Panc1 (cell line): ENCODE measurements around the gene CD93. TPM values are rescaled to one million over a fixed set of nuclear protein-coding genes. Genes with fewer than 3 reads are reported as not detected.

Experiments
- ATAC-seq: fragments of 200-7000 bp; cut with Tn5 transposase; 2 replicates; pipeline ENCODE4 v1.9.1; 2020; ENCODE audit warnings: mild to moderate bottlenecking, moderate library complexity
- BruUV-seq: library from RNA; stranded (reverse); fragments of 400-500 nt; replicated peaks from 2 replicates; lab custom pipeline; 2021; lab: Mats Ljungman, UMichigan
- CTCF ChIA-PET: fragments of 300-600 bp; sonication (Branson Sonifier 250); formaldehyde crosslinking; loops from one replicate; lab custom pipeline; 2022; ENCODE audit warnings: antibody characterized with exemption; lab: Charles Lee
- POLR2A ChIA-PET: fragments of 300-600 bp; sonication (Branson Sonifier 250); formaldehyde crosslinking; loops from one replicate; lab custom pipeline; 2022; ENCODE audit warnings: antibody characterized with exemption; lab: Charles Lee
- DNase-seq: peaks from one replicate; pipeline ENCODE4 v3.0.0-alpha.2; 2010; ENCODE audit warnings: low read depth, low spot score
- H3K27ac ChIP-seq: 2 replicates; pipeline ENCODE4 v1.5.1; 2011; ENCODE audit warnings: mild to moderate bottlenecking, low read length, inconsistent platforms
- H3K27me3 ChIP-seq: fragments of 200-500 bp; sonication (Bioruptor generic); 2 replicates; pipeline ENCODE4 v1.6.0; 2014; ENCODE audit warnings: low read length, inconsistent platforms; ENCODE audit not compliant: control insufficient read depth, insufficient read depth
- H3K36me3 ChIP-seq: fragments of 200-500 bp; sonication (Bioruptor generic); 2 replicates; pipeline ENCODE4 v1.5.1; 2014; ENCODE audit warnings: inconsistent platforms, mild to moderate bottlenecking, low read length, moderate library complexity; ENCODE audit not compliant: control insufficient read depth, insufficient read depth
- H3K4me1 ChIP-seq: 2 replicates; pipeline ENCODE4 v1.5.1; 2011; ENCODE audit warnings: inconsistent platforms, mild to moderate bottlenecking, low read length, moderate library complexity; ENCODE audit not compliant: control insufficient read depth, insufficient read depth
- H3K4me3 ChIP-seq, 2 experiments: 2 replicates each; pipeline ENCODE4 v1.5.1; 2011 to 2012; ENCODE audit warnings: low read depth in 2 of 2, low read length in 2 of 2, mild to moderate bottlenecking in 2 of 2, inconsistent platforms in 1 of 2, moderate library complexity in 1 of 2
- H3K9me3 ChIP-seq: fragments of 200-500 bp; sonication (Bioruptor generic); 2 replicates; pipeline ENCODE4 v1.5.1; 2014; ENCODE audit warnings: low read depth, mild to moderate bottlenecking, inconsistent platforms, low read length, moderate library complexity; ENCODE audit not compliant: control insufficient read depth, insufficient read depth
- CTCF ChIP-seq: fragments of 450-650 bp; IDR thresholded peaks from 2 replicates; pipeline ENCODE4 v1.5.1; 2017; ENCODE audit warnings: mild to moderate bottlenecking
- POLR2AphosphoS5 ChIP-seq: IDR thresholded peaks from 2 replicates; pipeline ENCODE4 v1.6.1; 2012; ENCODE audit warnings: mild to moderate bottlenecking, low read depth, low read length, moderate library complexity
- REST ChIP-seq, 2 experiments: IDR thresholded peaks; 2 replicates each; pipeline ENCODE4 v1.6.1; 2011 to 2012; ENCODE audit warnings: low read depth in 2 of 2, control low read depth in 1 of 2, low read length in 1 of 2, mild to moderate bottlenecking in 1 of 2, moderate library complexity in 1 of 2; ENCODE audit not compliant: insufficient read depth in 1 of 2
- SIN3A ChIP-seq: IDR thresholded peaks from 2 replicates; pipeline ENCODE4 v1.6.1; 2012; ENCODE audit warnings: low read depth, mild to moderate bottlenecking, low read length, moderate library complexity, borderline replicate concordance; ENCODE audit not compliant: insufficient read depth
- TCF7L2 ChIP-seq: IDR thresholded peaks from 2 replicates; pipeline ENCODE4 v1.6.1; 2011; ENCODE audit warnings: mild to moderate bottlenecking, low read depth, low read length, inconsistent platforms
- in situ Hi-C: cut with HindIII; loops from 2 replicates; pipeline ENCODE4 v1.10.0; 2016; ENCODE audit warnings: low sequenced_read_pairs, low pct_unique_long_range_greater_than_20kb
- intact Hi-C: fragments of 100-400 bp; cut with micrococcal nuclease; formaldehyde crosslinking; loops from one replicate; pipeline ENCODE4 v1.10.0; 2022; ENCODE audit not compliant: unreplicated experiment
- total RNA-seq: library from RNA; stranded (reverse); gene quantifications from one replicate; pipeline ENCODE4 v1.2.1, GENCODE V29; 2021; ENCODE audit not compliant: unreplicated experiment

CD93 gene
- total RNA-seq, 1 experiment from 2014 or later: 0.10 TPM

GRCh38 chr20:23093613-23094012, 7.5 kb upstream of the CD93 start:
- H3K4me1 ChIP-seq: no peaks in the 10 kb centered on the region
- no TSS peak for BruUV-seq
- intact Hi-C loops: no loop called here
- H3K4me3 ChIP-seq: no peak overlapping the region
- in situ Hi-C loops: no loop called here
- ATAC-seq: no peak
- no peaks in the 10 kb centered on the region for H3K36me3 ChIP-seq
- DNase-seq: no peak
- no peak overlapping the region for H3K27ac ChIP-seq
- TF ChIP-seq SIN3A (no peak), POLR2AphosphoS5 (no peak), CTCF (no peak), TCF7L2 (no peak), REST (IDR thresholded peaks at IDR 0.05; ENCODE audit: insufficient read depth in 1 of 2, low read depth in 2 of 2, low read length in 1 of 2) (no peak)
- POLR2A ChIA-PET: no interaction called here
- peaks cover 9% of the 10 kb centered on the region for H3K27me3 ChIP-seq
- no peaks in the 10 kb centered on the region for H3K9me3 ChIP-seq
- CTCF ChIA-PET: no interaction called here

DNA sequence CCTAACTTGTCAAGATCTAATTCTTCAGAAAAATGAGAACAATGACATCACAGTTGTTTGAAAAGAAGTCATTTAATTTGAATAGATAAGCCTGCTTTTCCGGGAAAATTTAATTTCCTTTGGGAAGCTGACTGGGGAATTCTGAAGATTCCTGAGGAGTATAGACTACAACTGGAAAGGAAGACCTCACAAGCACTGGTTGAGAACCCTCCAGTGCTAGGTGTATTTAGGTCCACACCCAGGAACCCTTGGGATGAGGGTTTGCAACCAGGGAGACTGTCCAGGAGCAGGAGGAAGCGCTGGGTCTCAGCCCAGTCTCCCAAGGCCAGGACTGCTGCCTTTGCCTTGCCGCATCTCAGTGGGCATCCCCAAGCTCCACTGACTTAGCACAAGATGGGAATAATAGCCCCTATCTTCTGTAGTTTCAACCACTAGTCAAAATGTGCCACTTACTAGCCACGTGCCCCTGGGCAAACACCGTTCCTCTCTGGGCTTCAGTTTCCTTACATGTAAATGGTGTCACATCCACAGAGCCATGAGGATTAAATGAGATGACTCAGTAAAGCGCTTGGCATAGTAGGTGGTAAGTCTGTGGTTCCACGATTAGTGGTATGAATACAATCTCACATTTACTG, 6.9 kb upstream of the CD93 start:
- H3K36me3 ChIP-seq: no peaks in the 10 kb centered on the region
- no TSS peak for BruUV-seq
- CTCF ChIA-PET: no interaction called here
- H3K27ac ChIP-seq: no peak overlapping the region
- H3K4me3 ChIP-seq: no peak overlapping the region
- peaks cover 9% of the 10 kb centered on the region for H3K27me3 ChIP-seq
- in situ Hi-C loops: no loop called here
- H3K9me3 ChIP-seq: no peaks in the 10 kb centered on the region
- ATAC-seq (no peak), DNase-seq (no peak)
- POLR2A ChIA-PET: no interaction called here
- no peaks in the 10 kb centered on the region for H3K4me1 ChIP-seq
- TF ChIP-seq CTCF: no peak
- TF ChIP-seq TCF7L2: no peak
- no peak for TF ChIP-seq POLR2AphosphoS5
- TF ChIP-seq REST (IDR thresholded peaks at IDR 0.05; ENCODE audit: insufficient read depth in 1 of 2, low read depth in 2 of 2, low read length in 1 of 2): no peak
- no peak for TF ChIP-seq SIN3A
- intact Hi-C loops: no loop called here
